Measurements from ENCODE around the gene ORAI3. TPM values are rescaled to one million over a fixed set of nuclear protein-coding genes. Genes with fewer than 3 reads are reported as not detected.
"Not testable (repeated sequence)": the region's sequence is repeated elsewhere in the genome, so short reads cannot be mapped to it uniquely, and the experiment has no call there.

ORAI3 gene
- total RNA-seq, 1 donor from 2014 or later: 27.0 TPM

DNA sequence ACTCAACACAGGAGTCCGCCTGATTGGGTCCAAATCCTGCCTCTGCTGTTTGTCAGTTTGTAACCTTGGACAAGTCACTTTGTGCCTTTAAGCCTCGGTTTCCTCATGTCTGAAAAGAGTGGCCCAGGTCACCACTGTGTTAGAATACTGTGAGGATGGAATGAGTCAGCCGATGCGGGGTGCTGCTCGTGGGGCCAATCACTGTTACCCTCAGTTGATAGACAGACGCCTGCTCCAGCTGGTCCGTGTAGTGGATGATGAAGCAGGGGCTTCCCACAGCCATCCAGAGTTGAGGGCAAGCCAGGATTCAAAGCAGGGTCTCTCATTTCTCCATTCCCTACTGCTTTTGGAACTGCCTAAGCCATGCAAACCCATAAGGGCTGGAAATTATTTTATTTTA, 19.7 kb upstream of the ORAI3 start:
- intact Hi-C loops (cut with DNase I): no loop called here
- H3K36me3 ChIP-seq: peaks cover 3 to 8% of the 10 kb centered on the region in 2 donors
- H3K27me3 ChIP-seq: no peaks in the 10 kb centered on the region
- H3K4me3 ChIP-seq: no peak overlapping the region
- no peaks in the 10 kb centered on the region for H3K9me3 ChIP-seq
- H3K4me1 ChIP-seq: peaks cover 22% of the 10 kb centered on the region
- DNase-seq (ENCODE audit: extremely low spot score in 2 of 2): no peak
- H3K27ac ChIP-seq: no peak overlapping the region
- no peak for TF ChIP-seq POLR2AphosphoS5 (IDR thresholded peaks at IDR 0.05; ENCODE audit: insufficient read depth in 1 of 2, low read depth in 1 of 2)

DNA sequence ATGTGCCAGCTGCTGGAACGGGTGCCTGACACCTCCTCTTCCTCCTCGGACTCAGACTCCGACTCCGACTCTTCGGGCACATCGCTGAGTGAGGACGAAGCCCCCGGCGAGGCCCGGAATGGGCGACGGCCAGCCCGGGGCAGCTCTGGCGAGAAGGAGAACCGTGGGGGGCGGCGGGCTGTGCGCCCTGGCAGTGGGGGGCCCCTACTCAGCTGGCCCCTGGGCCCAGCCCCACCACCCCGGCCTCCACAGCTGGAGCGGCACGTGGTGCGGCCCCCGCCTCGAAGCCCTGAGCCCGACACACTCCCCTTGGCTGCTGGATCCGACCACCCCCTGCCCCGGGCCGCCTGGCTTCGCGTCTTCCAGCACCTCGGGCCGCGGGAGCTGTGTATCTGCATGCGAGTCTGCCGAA, 18.7 kb upstream of the ORAI3 start:
- no peak overlapping the region for H3K27ac ChIP-seq
- peaks cover 3 to 8% of the 10 kb centered on the region in 2 donors for H3K36me3 ChIP-seq
- H3K4me1 ChIP-seq: peaks cover 13% of the 10 kb centered on the region
- H3K4me3 ChIP-seq: no peak overlapping the region
- H3K9me3 ChIP-seq: no peaks in the 10 kb centered on the region
- intact Hi-C loops (cut with DNase I): no loop called here
- TF ChIP-seq POLR2A (IDR thresholded peaks at IDR 0.05) (no peak), POLR2AphosphoS5 (IDR thresholded peaks at IDR 0.05; ENCODE audit: insufficient read depth in 1 of 2, low read depth in 1 of 2) (no peak)
- TF ChIP-seq, protein P1, sequence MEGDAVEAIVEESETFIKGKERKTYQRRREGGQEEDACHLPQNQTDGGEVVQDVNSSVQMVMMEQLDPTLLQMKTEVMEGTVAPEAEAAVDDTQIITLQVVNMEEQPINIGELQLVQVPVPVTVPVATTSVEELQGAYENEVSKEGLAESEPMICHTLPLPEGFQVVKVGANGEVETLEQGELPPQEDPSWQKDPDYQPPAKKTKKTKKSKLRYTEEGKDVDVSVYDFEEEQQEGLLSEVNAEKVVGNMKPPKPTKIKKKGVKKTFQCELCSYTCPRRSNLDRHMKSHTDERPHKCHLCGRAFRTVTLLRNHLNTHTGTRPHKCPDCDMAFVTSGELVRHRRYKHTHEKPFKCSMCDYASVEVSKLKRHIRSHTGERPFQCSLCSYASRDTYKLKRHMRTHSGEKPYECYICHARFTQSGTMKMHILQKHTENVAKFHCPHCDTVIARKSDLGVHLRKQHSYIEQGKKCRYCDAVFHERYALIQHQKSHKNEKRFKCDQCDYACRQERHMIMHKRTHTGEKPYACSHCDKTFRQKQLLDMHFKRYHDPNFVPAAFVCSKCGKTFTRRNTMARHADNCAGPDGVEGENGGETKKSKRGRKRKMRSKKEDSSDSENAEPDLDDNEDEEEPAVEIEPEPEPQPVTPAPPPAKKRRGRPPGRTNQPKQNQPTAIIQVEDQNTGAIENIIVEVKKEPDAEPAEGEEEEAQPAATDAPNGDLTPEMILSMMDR (IDR thresholded peaks at IDR 0.05): no peak
- DNase-seq (ENCODE audit: extremely low spot score in 2 of 2): no peak
- H3K27me3 ChIP-seq: no peaks in the 10 kb centered on the region

DNA sequence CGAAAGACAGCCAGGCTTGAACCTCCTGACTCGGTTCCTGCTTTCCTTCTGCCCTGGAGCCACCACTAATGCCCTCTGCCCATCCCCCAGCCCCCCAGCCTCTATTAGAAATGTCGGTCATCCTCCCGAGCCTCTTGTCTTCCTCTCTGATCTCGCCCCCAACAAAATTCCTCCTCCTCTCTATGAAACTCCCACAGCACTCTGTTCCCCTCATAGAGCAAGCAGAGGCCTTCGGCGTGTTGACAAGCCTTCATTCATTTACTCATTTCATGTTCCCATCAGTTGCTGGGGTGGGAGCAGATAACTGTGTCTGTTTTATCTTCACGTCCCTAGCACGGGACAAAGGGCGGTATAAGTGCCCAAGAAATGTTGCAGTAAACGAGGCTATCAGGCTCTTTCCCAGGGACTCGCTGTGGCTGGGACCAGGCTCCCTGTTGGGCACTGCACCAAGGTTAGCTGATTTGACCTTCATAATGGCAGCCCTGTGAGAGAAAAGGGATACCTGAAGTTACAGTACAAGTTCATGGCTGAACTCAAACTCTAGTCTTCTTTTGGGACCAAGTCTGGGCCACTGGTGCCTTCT, 17.7 kb upstream of the ORAI3 start:
- Histone ChIP-seq H3K36me3 (peaks cover 3 to 8% of the 10 kb centered on the region in 2 donors), H3K4me3 (no peak overlapping the region), H3K27me3 (no peaks in the 10 kb centered on the region), H3K4me1 (peaks cover 9% of the 10 kb centered on the region), H3K9me3 (no peaks in the 10 kb centered on the region), H3K27ac (no peak overlapping the region)
- intact Hi-C loops (cut with DNase I): no loop called here
- no peak for DNase-seq (ENCODE audit: extremely low spot score in 2 of 2)
- TF ChIP-seq, protein P1 (IDR thresholded peaks at IDR 0.05): no peak
- TF ChIP-seq POLR2AphosphoS5 (IDR thresholded peaks at IDR 0.05; ENCODE audit: insufficient read depth in 1 of 2, low read depth in 1 of 2) (no peak), POLR2A (IDR thresholded peaks at IDR 0.05) (no peak)

DNA sequence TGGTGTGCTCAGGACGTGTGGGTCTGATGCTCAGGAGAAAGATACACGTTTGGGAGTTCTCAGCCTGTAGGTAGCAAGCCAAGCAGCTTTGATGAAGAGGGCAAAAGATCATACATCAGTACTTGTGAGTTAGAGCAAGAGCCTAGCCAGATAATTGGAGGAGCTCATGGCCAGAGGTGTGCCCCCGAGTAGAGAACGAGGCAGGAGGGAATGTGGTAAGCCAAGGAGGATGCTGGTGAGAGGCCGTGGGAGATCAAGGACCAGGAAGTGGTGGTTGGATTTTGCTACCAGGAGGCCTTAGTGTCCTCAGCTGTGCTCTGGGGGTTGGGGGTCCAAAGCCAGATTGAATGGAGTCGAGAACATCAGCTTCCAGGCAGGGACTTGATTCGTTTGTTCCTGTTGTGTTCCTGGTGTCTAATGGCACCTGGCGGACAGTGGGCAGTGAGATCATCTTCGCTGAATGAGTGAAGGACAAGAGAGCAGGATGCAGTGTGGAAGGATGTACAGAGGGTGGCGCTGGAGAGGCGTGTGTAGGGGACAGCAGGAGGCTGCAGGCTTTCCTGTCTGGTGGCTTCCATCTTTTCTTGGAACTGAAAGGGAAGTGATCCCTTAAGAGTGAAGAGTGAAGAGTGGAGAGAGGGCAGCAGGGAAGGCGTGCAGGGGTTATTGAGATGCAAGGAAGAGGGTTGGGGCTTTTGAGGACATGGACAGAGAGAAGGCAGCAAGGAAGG, 13.9 kb upstream of the ORAI3 start:
- H3K4me1 ChIP-seq: no peaks in the 10 kb centered on the region
- intact Hi-C loops (cut with DNase I): no loop called here
- no peak overlapping the region for H3K27ac ChIP-seq
- H3K9me3 ChIP-seq: no peaks in the 10 kb centered on the region
- no peaks in the 10 kb centered on the region for H3K27me3 ChIP-seq
- TF ChIP-seq, protein P1 (IDR thresholded peaks at IDR 0.05): peak in 1 of 3 experiments; percentile 25
- no peak for TF ChIP-seq POLR2AphosphoS5 (IDR thresholded peaks at IDR 0.05; ENCODE audit: insufficient read depth in 1 of 2, low read depth in 1 of 2)
- peaks cover 3 to 7% of the 10 kb centered on the region in 2 donors for H3K36me3 ChIP-seq
- DNase-seq (ENCODE audit: extremely low spot score in 2 of 2): no peak
- no peak overlapping the region for H3K4me3 ChIP-seq

DNA sequence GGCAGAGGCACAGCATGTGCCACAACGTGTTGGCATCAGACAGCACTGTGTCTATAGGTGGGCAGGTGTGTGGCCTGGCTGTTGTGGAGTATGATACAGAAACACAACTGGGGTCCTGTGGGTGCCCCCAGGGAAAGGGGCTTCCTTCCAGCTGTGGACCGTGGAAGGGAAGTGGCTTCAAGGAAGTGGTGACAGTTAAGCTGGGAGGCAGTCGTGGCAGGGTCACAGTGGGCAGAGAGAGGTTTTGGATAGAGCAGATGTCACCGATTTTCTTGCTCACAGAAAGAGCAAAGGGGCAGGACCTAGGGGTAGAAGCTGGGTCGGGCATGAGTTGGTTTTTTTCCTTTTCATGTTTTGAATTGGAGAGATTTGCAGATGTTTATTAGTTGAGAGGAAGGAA, 11.2 kb upstream of the ORAI3 start:
- intact Hi-C loops (cut with DNase I): no loop called here
- TF ChIP-seq POLR2A (IDR thresholded peaks at IDR 0.05): no peak
- no peak for TF ChIP-seq POLR2AphosphoS5 (IDR thresholded peaks at IDR 0.05; ENCODE audit: insufficient read depth in 1 of 2, low read depth in 1 of 2)
- TF ChIP-seq, protein P1 (IDR thresholded peaks at IDR 0.05): no peak

DNA sequence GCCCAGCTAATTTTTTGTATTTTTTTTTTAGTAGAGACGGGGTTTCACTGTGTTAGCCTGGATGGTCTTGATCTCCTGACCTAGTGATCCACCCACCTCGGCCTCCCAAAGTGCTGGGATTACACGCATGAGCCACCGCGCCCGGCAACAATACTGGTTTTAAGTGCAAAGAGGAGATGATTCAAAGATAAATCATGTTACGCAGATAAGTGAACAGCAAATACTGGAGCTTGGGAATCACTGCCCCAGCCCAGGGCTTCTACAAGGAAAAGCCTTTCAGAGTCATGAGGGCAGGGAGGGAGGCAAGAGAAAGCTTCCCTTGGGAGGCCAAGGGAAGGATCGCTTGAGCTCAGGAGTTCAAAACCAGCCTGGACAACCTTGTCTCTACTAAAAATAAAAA, 9.3 kb upstream of the ORAI3 start:
- H3K9me3 ChIP-seq; H3K4me3 ChIP-seq; H3K27me3 ChIP-seq; intact Hi-C loops (cut with DNase I); DNase-seq (ENCODE audit: extremely low spot score in 2 of 2); H3K27ac ChIP-seq: not testable (repeated sequence)
- peaks cover 0 to 16% of the 10 kb centered on the region in 2 donors for H3K36me3 ChIP-seq
- peaks cover 12% of the 10 kb centered on the region for H3K4me1 ChIP-seq

More for the DNA sequence above, 11.2 kb upstream of the ORAI3 start:
- Histone ChIP-seq H3K27ac (no peak overlapping the region), H3K4me3 (no peak overlapping the region), H3K9me3 (no peaks in the 10 kb centered on the region), H3K27me3 (no peaks in the 10 kb centered on the region), H3K4me1 (peaks cover 12% of the 10 kb centered on the region), H3K36me3 (peaks cover 0 to 5% of the 10 kb centered on the region in 2 donors)
- no peak for DNase-seq (ENCODE audit: extremely low spot score in 2 of 2)

Measured in vagina (tissue), 2 donors.